ENCODE results near the gene GIPR. TPM values are rescaled to one million over a fixed set of nuclear protein-coding genes. Genes with fewer than 3 reads are reported as not detected.

The GIPR gene
- total and polyA plus RNA-seq, 2 of the 13 experiments (the other 11 are each of a cell fraction or from before 2014, with no cell fraction given), result 0.15 to 1.2 TPM

DNA sequence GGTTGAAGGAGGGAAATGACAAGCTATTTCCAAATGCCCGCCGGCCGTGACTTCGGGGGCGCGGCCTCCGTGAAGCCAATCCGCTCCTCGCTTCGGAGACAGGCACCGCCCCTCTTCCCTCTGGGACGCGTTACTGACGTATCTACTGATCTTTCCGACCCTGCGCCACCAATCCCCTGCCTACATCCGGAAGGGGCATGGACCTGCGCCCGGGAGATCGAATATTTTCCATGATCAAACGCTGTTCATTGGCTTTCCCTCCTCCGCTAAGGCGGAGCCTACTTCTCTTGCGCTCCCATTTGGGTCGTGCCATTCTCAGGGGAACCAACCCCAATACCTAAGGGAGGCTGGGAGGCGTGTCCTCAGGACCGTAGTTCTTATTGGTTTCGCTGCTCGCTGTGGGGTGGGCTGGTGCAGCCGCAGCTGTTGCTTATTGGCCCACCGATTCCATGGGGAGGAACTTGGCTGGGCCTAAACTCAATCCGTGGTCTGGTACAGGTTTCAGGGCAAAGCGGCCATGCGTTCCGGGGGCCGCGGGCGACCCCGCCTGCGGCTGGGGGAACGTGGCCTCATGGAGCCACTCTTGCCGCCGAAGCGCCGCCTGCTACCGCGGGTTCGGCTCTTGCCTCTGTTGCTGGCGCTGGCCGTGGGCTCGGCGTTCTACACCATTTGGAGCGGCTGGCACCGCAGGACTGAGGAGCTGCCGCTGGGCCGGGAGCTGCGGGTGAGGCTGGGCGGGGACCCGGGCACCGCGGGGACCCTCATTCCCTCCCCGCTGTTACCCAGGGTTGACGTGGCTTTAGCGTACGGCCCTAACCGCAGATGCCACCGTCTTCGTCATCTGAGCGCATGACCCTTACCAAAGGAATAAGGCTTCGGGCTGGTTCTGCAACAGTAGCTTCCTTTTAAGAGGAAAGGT lies 24.4 kb downstream of the GIPR start, which contains the start of gene QPCTL (continued):
- TF ChIP-seq ZZZ3 (CRISPR knock-in tag; IDR thresholded peaks at IDR 0.05; ENCODE audit: borderline replicate concordance) (peak; percentile 65; the same call in 1 of the 2 replicates), ZMYM4 (CRISPR knock-in tag; IDR thresholded peaks at IDR 0.05) (peak; percentile 16; the same call in 1 of the 2 replicates), ZNF180 (CRISPR knock-in tag; IDR thresholded peaks at IDR 0.05; ENCODE audit: borderline replicate concordance, low read depth) (no peak), GATAD1 (CRISPR knock-in tag; IDR thresholded peaks at IDR 0.05) (peak; percentile 89), MAX (IDR thresholded peaks at IDR 0.05) (peak; percentile 81), IKZF4 (CRISPR knock-in tag; IDR thresholded peaks at IDR 0.05; ENCODE audit: borderline replicate concordance, low read depth, not compliant biosample characterization) (peak; percentile 41), ZNF740 (CRISPR knock-in tag; IDR thresholded peaks at IDR 0.05) (0 out of 2 replicates have a peak, but pooled peaks have one; percentile 19), ZFX (CRISPR knock-in tag; IDR thresholded peaks at IDR 0.05; ENCODE audit: low read depth) (peak; percentile 85), ZNF598 (CRISPR knock-in tag; IDR thresholded peaks at IDR 0.05; ENCODE audit: borderline replicate concordance) (no peak), NCOR1 (IDR thresholded peaks at IDR 0.05; ENCODE audit: borderline replicate concordance, low read length) (peak; percentile 31; the same call in 1 of the 2 replicates), DBP (CRISPR knock-in tag; IDR thresholded peaks at IDR 0.05; ENCODE audit: not compliant biosample characterization) (no peak), RXRB (CRISPR knock-in tag; IDR thresholded peaks at IDR 0.05; ENCODE audit: borderline replicate concordance) (peak; percentile 26; the same call in 1 of the 2 replicates), ZSCAN9 (CRISPR knock-in tag; IDR thresholded peaks at IDR 0.05; ENCODE audit: borderline replicate concordance) (no peak), POLR2A (IDR thresholded peaks at IDR 0.05; ENCODE audit: insufficient read depth in 1 of 2, low read depth in 2 of 2, low read length in 2 of 2) (peak; percentile 95 to 96)
- TF ChIP-seq, protein P1, sequence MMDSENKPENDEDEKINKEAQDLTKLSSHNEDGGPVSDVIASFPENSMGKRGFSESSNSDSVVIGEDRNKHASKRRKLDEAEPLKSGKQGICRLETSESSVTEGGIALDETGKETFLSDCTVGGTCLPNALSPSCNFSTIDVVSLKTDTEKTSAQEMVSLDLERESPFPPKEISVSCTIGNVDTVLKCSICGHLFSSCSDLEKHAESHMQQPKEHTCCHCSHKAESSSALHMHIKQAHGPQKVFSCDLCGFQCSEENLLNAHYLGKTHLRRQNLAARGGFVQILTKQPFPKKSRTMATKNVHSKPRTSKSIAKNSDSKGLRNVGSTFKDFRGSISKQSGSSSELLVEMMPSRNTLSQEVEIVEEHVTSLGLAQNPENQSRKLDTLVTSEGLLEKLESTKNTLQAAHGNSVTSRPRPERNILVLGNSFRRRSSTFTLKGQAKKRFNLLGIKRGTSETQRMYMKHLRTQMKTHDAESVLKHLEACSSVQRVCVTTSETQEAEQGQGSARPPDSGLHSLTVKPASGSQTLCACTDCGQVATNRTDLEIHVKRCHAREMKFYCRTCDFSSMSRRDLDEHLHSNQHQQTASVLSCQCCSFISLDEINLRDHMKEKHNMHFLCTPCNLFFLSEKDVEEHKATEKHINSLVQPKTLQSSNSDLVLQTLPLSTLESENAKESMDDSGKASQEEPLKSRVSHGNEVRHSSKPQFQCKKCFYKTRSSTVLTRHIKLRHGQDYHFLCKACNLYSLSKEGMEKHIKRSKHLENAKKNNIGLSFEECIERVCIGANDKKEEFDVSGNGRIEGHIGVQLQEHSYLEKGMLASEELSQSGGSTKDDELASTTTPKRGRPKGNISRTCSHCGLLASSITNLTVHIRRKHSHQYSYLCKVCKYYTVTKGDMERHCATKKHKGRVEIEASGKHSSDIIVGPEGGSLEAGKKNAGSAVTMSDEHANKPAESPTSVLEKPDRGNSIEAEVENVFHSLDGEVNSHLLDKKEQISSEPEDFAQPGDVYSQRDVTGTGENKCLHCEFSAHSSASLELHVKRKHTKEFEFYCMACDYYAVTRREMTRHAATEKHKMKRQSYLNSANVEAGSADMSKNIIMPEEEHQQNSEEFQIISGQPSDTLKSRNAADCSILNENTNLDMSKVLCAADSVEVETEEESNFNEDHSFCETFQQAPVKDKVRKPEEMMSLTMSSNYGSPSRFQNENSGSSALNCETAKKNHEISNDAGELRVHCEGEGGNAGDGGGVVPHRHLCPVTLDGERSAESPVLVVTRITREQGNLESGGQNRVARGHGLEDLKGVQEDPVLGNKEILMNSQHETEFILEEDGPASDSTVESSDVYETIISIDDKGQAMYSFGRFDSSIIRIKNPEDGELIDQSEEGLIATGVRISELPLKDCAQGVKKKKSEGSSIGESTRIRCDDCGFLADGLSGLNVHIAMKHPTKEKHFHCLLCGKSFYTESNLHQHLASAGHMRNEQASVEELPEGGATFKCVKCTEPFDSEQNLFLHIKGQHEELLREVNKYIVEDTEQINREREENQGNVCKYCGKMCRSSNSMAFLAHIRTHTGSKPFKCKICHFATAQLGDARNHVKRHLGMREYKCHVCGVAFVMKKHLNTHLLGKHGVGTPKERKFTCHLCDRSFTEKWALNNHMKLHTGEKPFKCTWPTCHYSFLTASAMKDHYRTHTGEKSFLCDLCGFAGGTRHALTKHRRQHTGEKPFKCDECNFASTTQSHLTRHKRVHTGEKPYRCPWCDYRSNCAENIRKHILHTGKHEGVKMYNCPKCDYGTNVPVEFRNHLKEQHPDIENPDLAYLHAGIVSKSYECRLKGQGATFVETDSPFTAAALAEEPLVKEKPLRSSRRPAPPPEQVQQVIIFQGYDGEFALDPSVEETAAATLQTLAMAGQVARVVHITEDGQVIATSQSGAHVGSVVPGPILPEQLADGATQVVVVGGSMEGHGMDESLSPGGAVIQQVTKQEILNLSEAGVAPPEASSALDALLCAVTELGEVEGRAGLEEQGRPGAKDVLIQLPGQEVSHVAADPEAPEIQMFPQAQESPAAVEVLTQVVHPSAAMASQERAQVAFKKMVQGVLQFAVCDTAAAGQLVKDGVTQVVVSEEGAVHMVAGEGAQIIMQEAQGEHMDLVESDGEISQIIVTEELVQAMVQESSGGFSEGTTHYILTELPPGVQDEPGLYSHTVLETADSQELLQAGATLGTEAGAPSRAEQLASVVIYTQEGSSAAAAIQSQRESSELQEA (CRISPR knock-in tag; IDR thresholded peaks at IDR 0.05; ENCODE audit: not compliant biosample characterization), result peak; percentile 76
- TF ChIP-seq, protein P2, sequence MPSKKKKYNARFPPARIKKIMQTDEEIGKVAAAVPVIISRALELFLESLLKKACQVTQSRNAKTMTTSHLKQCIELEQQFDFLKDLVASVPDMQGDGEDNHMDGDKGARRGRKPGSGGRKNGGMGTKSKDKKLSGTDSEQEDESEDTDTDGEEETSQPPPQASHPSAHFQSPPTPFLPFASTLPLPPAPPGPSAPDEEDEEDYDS (CRISPR knock-in tag; IDR thresholded peaks at IDR 0.05), result peak; percentile 89
